Endothelial cell of umbilical vein (primary cell): ENCODE results near the gene KDR.

Experiments used
- CTCF ChIP-seq, 2 donors: IDR thresholded peaks; 1 replicate in 1 of 2; 2 replicates in 1 of 2; pipeline ENCODE4 v1.5.1; 2011; ENCODE audit warnings: low read length in 2 of 2, mild to moderate bottlenecking in 2 of 2, moderate library complexity in 2 of 2, control low read depth in 1 of 2, inconsistent platforms in 1 of 2, low read depth in 1 of 2; ENCODE audit not compliant: insufficient read depth in 1 of 2; ENCODE audit errors: extremely low read depth in 1 of 2
- POLR2A ChIP-seq: IDR thresholded peaks from 2 replicates; pipeline ENCODE4 v1.6.1; 2012; ENCODE audit warnings: low read depth, mild to moderate bottlenecking, control low read depth, low read length
- POLR2AphosphoS5 ChIP-seq: IDR thresholded peaks from 2 replicates; pipeline ENCODE4 v1.6.1; 2012; ENCODE audit warnings: low read depth, mild to moderate bottlenecking, control low read depth, low read length, moderate library complexity; ENCODE audit not compliant: insufficient read depth

DNA sequence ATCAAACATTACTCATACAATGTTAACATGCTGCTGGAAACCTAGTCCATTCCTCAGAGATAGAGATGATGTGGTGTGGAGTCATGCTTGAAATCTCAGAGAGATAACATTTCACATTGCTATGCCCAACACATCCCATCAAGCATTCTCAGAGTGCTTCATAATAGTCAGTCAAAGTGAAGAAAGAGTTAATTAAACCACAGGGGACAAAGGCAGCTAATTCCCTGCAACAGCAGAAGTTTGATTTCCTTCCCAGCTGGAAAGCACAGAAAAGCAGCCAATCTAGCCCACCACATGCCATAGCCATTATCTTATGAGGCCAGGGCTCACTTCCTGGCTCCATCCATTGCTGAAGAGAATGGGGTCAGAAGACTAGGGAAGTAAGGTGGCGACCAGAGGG lies 8.9 kb downstream of the KDR start:
- TF ChIP-seq POLR2A (no peak), CTCF (IDR thresholded peaks at IDR 0.05; ENCODE audit: extremely low read depth in 1 of 2, insufficient read depth in 1 of 2, low read depth in 1 of 2, low read length in 2 of 2) (no peak), POLR2AphosphoS5 (no peak)
